NCI-H2029 treated with DMSO at 0.1 percent for 48 hours (cell line): Measurements from ENCODE around the gene IL20RB.
A peak's percentile ranks its signal among the peaks of the same experiment; 100 is the strongest.
"Not testable (repeated sequence)": the region's sequence is repeated elsewhere in the genome, so short reads cannot be mapped to it uniquely, and the experiment has no call there.

Experiments
- DNase-seq: peaks from one replicate; lab custom pipeline; 2025; lab: John Stamatoyannopoulos, UW

Gene IL20RB

DNA sequence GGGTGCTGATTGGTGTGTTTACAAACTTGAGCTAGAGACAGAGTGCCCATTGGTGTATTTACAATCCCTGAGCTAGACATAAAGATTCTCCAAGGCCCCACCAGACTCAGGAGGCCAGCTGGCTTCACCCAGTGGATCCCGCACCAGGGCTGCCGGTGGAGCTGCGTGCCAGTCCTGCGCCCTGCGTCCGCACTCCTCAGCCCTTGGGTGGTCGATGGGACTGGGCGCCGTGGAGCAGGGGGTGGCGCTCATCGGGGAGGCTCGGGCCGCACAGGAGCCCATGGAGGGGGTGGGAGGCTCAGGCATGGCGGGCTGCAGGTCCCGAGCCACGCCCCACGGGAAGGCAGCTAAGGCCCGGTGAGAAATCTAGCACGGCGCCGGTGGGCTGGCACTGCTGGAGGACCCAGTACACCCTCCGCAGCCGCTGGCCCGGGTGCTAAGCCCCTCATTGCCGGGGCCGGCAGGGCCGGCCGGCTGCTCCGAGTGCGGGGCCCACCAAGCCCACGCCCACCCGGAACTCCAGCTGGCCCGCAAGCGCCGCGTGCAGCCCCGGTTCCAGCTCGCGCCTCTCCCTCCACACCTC, 29.7 kb downstream of the IL20RB start:
- DNase-seq = not testable (repeated sequence)

- no peak for DNase-seq
Observed at GRCh38 chr3:136988651-136989050, 30.9 kb downstream of the IL20RB start.

DNA sequence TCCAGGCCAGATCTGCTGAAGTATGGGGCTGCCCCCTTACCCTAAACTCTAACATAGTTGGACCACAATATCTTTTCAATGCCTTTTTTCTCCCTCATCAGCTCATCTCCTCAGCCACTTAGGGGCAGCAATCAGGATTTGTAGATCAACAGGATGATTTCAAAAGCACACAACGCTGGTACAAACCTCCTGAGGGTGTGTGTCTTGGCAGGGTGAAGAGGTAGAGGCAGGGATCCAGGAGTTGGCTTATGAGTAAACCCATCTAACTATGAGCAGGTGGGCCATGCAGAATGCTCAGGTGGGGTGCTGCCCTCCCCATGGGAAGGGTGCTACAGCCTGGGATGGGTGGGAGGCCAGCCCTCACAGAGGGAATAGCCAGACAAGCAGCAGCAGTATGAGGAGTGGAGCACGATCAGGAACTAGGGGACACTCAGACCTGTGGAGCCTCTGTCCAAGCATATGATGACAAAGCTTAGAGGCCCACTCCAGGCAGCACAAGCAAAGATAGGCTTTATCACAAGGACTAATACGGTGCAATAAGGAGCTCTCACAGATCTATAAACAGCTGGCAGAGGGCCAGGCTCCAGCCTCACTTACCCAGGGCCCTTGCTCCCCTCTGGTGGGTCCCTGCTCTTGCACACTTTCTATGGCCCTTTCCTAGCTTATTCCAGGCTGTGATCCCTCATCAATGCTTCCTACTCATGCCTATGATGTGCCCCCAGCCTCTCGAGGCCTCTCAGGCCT, 32.2 kb downstream of the IL20RB start:
- DNase-seq = no peak

GRCh38 chr3:136990826-136991225, 33.0 kb downstream of the IL20RB start:
- no peak for DNase-seq

DNA sequence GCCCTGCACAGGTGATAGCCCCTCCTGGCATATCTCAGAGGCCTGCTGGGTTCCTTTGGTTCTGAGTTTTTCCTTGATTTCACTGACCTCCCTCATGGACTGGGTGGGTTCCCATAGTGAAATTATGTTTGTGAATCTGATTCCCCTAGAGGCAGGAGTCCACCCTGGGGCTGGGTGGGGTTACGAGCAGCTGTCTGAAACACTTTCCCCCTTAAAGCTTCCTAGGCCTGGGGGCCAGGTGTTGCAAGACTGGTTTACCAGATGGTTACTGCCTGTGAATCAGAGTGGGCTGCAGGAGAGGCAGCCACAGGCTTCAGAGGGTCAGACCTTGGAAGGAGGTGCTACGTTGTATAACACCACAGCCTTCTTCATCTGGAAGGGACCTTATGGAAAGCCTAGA, 34.3 kb downstream of the IL20RB start:
- DNase-seq = no peak

DNA sequence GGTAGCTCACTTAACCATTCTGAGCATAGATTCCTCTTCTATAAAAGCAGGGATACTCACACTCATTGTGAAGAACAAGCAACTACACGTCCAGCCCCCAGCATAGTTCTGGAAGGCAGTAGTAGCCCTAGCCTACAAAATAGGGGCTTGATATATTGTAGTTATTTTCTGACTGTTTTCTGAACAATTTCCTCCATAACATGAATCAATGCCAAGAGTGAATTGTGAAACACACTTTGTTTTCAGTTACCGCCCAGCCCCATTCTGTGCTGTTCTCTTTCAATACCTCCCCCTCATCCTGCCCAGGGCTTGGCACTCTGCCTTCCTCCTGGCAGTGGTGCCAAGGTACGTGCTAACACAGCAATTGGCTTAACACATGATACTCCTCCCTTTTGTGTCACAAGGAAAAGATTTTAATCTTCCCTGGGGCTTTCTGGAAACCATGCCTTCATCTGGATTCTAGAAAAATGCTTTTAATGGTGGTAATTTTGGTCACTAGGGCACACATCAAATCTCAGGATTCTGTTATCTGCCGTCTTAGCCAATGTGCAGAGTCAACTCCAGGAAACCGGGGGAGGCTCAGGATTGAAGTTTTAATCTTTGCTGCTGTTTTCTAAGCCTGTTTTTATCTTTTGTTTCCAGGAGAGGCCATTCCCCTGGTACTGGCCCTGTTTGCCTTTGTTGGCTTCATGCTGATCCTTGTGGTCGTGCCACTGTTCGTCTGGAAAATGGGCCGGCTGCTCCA, 37.2 kb downstream of the IL20RB start:
- peak; percentile 69 for DNase-seq

DNA sequence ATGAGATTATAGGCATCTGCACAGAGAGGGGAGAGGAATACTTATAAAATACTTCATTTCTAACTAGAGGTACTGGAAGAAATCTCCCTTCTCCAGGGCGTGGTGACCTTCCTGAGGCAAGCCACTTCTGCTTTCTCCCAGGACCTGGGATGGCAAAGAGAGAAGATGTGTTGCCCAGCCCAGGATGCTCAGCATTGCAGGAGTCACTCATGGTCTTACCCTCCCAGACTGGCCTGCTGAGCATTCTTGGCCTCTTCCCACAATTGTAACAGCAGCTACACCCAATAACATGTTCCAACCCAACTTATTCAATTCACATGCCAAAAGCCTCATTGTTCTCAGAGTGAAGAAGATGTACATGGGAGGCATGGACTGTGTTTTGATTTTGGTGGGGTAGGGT, 37.9 kb downstream of the IL20RB start:
- DNase-seq = no peak

DNA sequence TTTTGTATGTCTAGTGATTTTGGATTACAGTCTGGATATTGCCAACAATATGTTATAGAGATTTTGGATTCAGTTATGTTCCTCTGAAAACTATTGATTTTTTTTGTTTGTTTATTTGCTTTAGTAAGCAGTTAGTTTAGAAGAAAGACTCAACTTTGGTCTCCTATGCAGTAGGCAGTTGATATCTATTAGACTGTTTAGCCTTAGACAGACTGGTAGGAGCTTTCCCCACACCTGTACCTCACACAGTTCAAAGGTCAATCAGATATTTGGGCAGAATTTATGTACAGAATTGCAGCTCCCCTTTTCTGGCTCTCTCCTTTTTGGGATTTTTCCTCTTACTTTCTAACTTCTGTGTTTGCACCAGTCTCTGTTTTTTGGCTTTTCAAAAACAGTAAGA, 42.3 kb downstream of the IL20RB start:
- no peak for DNase-seq

DNA sequence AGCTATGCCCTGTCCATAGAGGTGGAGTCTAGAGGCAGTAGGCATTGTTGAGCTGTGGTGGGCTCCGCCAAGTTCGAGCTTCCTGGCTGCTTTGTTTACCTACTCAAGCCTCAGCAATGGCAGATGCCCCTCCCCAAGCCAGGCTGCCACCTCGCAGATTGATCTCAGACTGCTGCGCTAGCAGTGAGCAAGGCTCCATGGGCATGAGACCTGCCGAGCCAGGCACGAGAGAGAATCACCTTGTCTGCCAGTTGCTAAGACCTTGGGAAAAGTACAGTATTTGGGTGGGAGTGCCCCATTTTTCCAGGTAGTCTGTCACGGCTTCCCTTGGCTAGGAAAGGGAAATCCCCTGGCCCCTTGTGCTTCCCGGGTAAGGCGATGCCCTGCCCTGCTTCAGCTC, 49.6 kb downstream of the IL20RB start:
- DNase-seq = not testable (repeated sequence)

- no peak for DNase-seq
Observed at GRCh38 chr3:137008131-137008530, 50.3 kb downstream of the IL20RB start.

DNA sequence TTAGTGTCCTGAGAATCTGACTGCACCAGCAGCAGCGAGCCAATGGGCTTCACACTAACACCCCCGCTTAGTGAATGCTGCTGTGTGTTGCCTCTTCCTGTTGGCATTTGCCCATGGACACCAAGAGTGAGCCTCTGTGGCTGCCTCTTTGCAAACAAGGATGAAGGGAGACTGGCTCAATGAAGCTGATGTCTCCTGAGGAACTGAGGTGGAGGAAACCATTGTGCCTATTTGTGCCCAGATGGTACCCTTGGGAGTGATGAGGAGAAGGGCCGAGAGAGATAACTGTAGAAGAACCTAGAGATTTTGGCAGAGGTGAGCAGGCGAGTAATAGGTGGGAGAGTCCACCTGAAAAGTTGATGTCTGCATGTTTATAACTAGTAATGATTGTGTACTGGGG, 51.2 kb downstream of the IL20RB start:
- no peak for DNase-seq

DNA sequence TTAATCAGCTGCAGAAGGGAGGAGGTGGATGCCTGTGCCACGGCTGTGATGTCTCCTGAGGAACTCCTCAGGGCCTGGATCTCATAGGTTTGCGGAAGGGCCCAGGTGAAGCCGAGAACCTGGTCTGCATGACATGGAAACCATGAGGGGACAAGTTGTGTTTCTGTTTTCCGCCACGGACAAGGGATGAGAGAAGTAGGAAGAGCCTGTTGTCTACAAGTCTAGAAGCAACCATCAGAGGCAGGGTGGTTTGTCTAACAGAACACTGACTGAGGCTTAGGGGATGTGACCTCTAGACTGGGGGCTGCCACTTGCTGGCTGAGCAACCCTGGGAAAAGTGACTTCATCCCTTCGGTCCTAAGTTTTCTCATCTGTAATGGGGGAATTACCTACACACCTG, 52.4 kb downstream of the IL20RB start:
- DNase-seq = no peak

GRCh38 chr3:137011153-137011552, 53.4 kb downstream of the IL20RB start:
- no peak for DNase-seq

- no peak for DNase-seq
Observed at GRCh38 chr3:137012097-137012501, 54.3 kb downstream of the IL20RB start.

DNA sequence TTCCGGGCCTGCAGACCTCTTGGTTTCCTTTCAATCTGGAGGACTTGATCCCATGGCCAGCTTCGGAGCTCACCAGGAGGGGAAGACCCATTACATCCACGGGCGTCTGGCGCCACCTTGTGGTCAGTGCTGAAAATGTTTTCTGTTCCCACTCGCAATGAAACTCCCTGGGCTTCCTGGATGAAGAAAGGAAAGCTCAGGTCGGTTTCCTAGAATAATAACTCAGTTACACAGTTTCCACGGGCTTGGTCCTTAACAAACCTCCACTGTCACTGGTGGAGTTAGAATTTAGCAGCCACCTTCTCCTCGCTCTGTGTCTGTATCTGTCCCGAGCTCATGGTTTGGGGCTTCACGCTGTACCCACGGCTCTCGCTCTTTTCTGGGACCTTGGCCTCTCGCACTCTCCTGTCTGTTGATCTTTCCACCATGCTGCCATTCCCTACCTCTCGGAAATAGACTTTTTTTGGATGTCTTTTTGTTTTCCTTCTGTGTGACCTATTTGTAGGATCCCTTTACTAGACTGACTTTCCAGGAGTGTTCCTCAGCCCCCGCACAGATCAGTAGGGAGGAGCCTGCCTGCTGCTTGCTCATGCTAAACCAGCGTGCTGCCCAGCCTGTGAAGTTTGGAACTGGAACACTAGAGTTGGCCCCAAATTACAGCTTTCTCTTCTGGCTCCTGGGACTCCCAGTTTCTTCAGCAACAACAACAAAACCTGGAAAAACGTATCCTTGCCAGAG, 56.3 kb downstream of the IL20RB start:
- DNase-seq = peak; percentile 79

DNA sequence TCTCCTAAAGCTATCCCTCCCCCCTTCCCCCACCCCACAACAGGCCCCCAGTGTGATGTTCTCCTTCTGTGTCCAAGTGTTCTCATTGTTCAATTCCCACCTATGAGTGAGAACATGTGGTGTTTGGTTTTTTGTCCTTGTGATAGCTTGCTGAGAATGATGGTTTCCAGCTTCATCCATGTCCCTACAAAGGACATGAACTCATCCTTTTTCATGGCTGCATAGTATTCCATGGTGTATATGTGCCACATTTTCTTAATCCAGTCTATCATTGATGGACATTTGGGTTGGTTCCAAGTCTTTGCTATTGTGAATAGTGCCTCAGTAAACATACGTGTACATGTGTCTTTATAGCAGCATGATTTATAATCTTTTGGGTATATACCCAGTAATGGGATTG, 59.5 kb downstream of the IL20RB start:
- DNase-seq = not testable (repeated sequence)

DNA sequence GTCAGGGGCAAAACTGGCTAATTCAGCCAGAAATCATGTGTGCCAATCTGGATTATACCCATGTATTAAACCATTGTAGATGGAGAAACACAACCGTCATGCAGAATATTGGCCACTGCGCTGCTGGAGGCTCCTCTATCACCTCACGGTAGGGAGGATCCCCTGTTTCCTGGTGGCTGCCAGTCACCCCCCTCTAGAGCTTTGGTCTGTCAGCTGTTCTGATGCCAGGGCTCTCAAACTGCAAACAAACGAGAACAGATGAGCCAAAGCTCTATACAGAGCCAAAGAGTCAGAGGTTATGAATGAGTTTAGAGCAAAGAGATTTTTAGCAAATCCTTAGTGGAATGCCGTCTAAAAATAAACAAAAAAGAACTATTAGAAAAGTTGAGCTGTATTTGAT, 62.5 kb downstream of the IL20RB start:
- no peak for DNase-seq

- DNase-seq = no peak
Observed at GRCh38 chr3:137020888-137021287, 63.1 kb downstream of the IL20RB start.

DNA sequence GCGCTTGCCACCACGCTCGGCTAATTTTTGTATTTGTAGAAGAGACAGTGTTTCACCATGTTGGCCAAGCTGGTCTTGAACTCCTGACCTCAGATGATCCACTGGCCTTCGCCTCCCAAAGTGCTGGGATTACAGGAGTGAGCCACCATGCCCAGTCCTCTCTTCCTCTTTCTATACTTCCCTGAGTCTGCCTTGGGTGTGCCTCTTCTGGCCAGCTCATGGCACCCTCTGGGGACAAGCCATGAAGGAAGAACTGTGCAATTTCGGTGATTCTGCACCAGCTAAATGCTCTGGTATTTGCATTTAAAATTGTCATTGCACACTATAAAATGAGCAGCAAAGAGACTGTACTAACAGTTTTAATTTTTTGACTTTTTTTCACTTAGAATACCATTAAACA, 66.6 kb downstream of the IL20RB start:
- DNase-seq = no peak

DNA sequence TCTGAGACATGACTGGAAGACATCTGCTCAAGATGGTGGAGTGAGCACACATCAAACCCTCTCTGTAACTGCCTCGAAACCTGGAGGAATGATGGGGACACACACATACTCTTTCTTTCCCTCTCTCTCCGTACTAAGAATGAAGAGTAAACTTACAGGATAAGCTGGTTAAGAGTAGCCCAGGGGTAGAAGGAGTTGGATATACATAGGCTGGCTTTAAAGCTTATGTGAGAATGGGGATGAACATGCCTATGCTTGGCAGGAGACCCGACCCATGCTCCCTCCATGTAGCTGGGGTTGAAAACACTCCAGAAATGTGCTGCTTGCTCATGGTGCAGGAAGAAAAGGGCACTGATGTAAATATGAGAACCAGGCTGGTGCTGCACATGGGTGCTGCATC, 68.9 kb downstream of the IL20RB start:
- no peak for DNase-seq

- peak; percentile 59 for DNase-seq
Observed at GRCh38 chr3:137032465-137033120, 74.8 kb downstream of the IL20RB start.

DNA sequence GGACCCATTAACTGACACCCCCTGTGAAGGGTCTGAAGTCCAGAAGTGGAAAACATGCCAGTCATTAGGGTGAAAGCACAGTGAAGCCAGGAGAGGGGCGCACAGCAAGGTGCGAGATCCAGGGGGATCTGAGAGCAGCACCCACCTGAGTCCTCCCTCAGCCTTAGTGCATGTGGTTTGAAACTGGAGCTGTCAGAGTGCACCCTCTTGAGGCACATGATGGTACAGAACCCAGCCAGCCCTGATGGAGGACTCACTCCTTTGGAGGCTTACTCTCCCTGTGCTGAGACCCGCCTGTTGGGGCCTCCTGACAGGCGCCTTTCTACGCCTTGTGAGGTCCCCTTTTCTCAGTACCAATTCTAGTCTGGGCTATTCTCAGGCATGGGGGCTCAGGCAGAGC, 77.8 kb downstream of the IL20RB start:
- DNase-seq = no peak
